Ascending aorta (tissue), 2 donors: ENCODE measurements around the gene HSPB3. TPM values are rescaled to one million over a fixed set of nuclear protein-coding genes. Genes with fewer than 3 reads are reported as not detected.

Experiments used
- DNase-seq, 2 donors: peaks; one replicate each; pipeline ENCODE4 v3.0.0-alpha.2; 2019; ENCODE audit warnings: low spot score in 2 of 2
- H3K27ac ChIP-seq, 2 donors: fragments of 200-600 bp; sonication (generic); one replicate each; pipeline ENCODE4 v1.5.1; 2016 to 2017; ENCODE audit warnings: mild to moderate bottlenecking in 1 of 2
- H3K27me3 ChIP-seq: fragments of 200-600 bp; sonication (generic); one replicate; pipeline ENCODE4 v1.5.1; 2017
- H3K36me3 ChIP-seq, 2 donors: fragments of 200-600 bp; sonication (generic); one replicate each; pipeline ENCODE4 v1.5.1; 2016
- H3K4me1 ChIP-seq, 2 donors: fragments of 200-600 bp; sonication (generic); one replicate each; pipeline ENCODE4 v1.5.1; 2016 to 2017; ENCODE audit warnings: mild to moderate bottlenecking in 1 of 2
- H3K4me3 ChIP-seq, 2 donors: fragments of 200-600 bp; sonication (generic); one replicate each; pipeline ENCODE4 v1.5.1; 2016 to 2017; ENCODE audit warnings: mild to moderate bottlenecking in 1 of 2
- H3K9me3 ChIP-seq, 2 donors: fragments of 200-600 bp; sonication (generic); one replicate each; pipeline ENCODE4 v1.5.1; 2016
- CTCF ChIP-seq, 3 experiments: fragments of 200-600 bp in 2 of 3; fragments of 450-650 bp in 1 of 3; sonication (generic) in 2 of 3; IDR thresholded peaks; one replicate each; pipeline ENCODE4 v1.5.1; 2016 to 2019; ENCODE audit warnings: antibody characterized with exemption in 3 of 3, mild to moderate bottlenecking in 1 of 3, moderate library complexity in 1 of 3
- intact Hi-C: fragments of 100-400 bp; cut with DNase I; formaldehyde crosslinking; loops from one replicate; pipeline ENCODE4 v1.15.1; 2023
- total RNA-seq: library from RNA; depleted of rRNA; stranded (reverse); fragments of >200 nt; gene quantifications from one replicate; pipeline ENCODE4 v1.1.0, GENCODE V29; 2016

The HSPB3 gene
- total RNA-seq, 1 donor from 2014 or later: not detected

- no peak overlapping the region for H3K27ac ChIP-seq
- H3K4me1 ChIP-seq: no peaks in the 10 kb centered on the region
- no peaks in the 10 kb centered on the region for H3K36me3 ChIP-seq
- no peak for TF ChIP-seq CTCF (IDR thresholded peaks at IDR 0.05)
- intact Hi-C loops: no loop called here
- no peaks in the 10 kb centered on the region for H3K27me3 ChIP-seq
- no peak for DNase-seq
- H3K4me3 ChIP-seq: no peak overlapping the region
- no peaks in the 10 kb centered on the region for H3K9me3 ChIP-seq
Observed at GRCh38 chr5:54438620-54439389, 16.7 kb upstream of the HSPB3 start.

GRCh38 chr5:54440456-54440893 lies 15.0 kb upstream of the HSPB3 start:
- H3K36me3 ChIP-seq: no peaks in the 10 kb centered on the region
- no peaks in the 10 kb centered on the region for H3K9me3 ChIP-seq
- H3K27ac ChIP-seq: no peak overlapping the region
- H3K27me3 ChIP-seq: no peaks in the 10 kb centered on the region
- no peak for TF ChIP-seq CTCF (IDR thresholded peaks at IDR 0.05)
- no peaks in the 10 kb centered on the region for H3K4me1 ChIP-seq
- no peak overlapping the region for H3K4me3 ChIP-seq
- intact Hi-C loops: no loop called here
- no peak for DNase-seq

DNA sequence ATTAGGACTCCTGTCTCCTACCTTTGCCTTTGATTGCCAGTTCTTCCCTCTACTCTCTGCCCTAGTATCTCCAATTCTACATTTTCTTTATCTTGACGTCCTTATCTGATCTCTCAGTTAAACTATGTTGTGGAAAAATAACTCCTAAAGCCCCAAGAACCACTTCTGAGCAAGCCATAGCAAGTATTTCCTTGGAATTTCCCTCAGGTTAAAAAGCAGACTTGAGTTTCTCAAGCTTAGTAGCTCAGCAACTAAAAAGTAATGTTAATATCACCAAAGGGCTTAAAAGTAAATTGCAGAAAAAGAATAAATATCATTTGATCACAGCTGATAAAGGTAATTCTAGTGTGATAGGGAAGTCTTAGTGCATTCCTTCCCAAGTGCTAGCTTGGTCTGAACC lies 13.2 kb upstream of the HSPB3 start:
- DNase-seq: no peak
- no peak overlapping the region for H3K27ac ChIP-seq
- intact Hi-C loops: loop anchor here (1.0 kb wide), 1 partner anchor 47 kb away; no protein-coding TSS in a partner anchor
- H3K27me3 ChIP-seq: no peaks in the 10 kb centered on the region
- no peak for TF ChIP-seq CTCF (IDR thresholded peaks at IDR 0.05)
- no peak overlapping the region for H3K4me3 ChIP-seq
- peaks cover 0 to 2% of the 10 kb centered on the region in 2 donors for H3K4me1 ChIP-seq
- H3K36me3 ChIP-seq: no peaks in the 10 kb centered on the region
- no peaks in the 10 kb centered on the region for H3K9me3 ChIP-seq

GRCh38 chr5:54443270-54443669 lies 12.2 kb upstream of the HSPB3 start:
- no peak for DNase-seq
- peak in 1 of 3 experiments; percentile 47 for TF ChIP-seq CTCF (IDR thresholded peaks at IDR 0.05)
- no peak overlapping the region for H3K27ac ChIP-seq
- H3K27me3 ChIP-seq: no peaks in the 10 kb centered on the region
- H3K9me3 ChIP-seq: no peaks in the 10 kb centered on the region
- intact Hi-C loops: no loop called here
- H3K4me3 ChIP-seq: no peak overlapping the region
- H3K36me3 ChIP-seq: no peaks in the 10 kb centered on the region
- H3K4me1 ChIP-seq: peaks cover 0 to 2% of the 10 kb centered on the region in 2 donors

DNA sequence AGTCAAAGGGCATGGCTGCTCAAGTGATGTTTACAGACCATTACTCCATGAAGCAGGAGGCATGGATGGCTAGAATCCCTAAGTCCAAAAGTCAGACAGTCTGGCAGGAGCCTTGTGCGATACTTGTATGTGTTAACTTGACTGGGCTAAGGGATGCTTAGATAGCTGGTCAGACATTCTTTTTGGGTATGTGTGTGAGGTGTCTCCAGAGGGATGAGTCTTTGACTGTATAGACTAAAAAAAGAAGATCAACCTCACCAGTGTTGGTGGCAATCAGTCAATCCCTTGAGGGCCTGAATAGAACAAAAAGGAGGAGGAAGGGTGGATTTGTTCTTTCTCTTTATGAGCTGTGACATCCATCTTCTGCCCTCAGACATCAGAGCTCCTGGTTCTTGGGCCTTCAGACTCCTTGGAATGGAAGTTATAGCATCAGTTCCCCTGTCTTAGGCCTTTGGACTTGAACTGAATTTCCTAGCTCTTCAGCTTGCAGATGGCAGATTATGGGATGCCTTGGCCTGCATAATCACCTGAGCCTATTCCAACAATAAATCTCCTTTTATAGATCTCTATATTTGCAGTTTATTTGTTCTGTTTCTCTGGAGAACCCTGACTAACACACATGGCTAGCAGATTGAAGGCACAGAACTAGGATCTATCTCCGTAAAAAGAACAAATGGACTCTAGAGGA lies 9.7 kb upstream of the HSPB3 start:
- H3K4me1 ChIP-seq: peaks cover 0 to 2% of the 10 kb centered on the region in 2 donors
- H3K27ac ChIP-seq: peak overlapping the region; percentile 38 to 67
- H3K9me3 ChIP-seq: no peaks in the 10 kb centered on the region
- H3K27me3 ChIP-seq: no peaks in the 10 kb centered on the region
- no peaks in the 10 kb centered on the region for H3K36me3 ChIP-seq
- TF ChIP-seq CTCF (IDR thresholded peaks at IDR 0.05): no peak
- H3K4me3 ChIP-seq: no peak overlapping the region
- intact Hi-C loops: no loop called here
- no peak for DNase-seq
